Fibroblast of the aortic adventitia (primary cell): ENCODE results near the gene LRPAP1. TPM values are rescaled to one million over a fixed set of nuclear protein-coding genes. Genes with fewer than 3 reads are reported as not detected.

ENCODE experiments used
- DNase-seq: peaks from one replicate; pipeline ENCODE4 v3.0.0-alpha.2; 2010; ENCODE audit warnings: low read depth
- H3K4me3 ChIP-seq: 2 replicates; pipeline ENCODE4 v1.5.1; 2011; ENCODE audit warnings: low read depth, mild to moderate bottlenecking, control low read depth, low read length, moderate library complexity
- total RNA-seq: library from RNA; depleted of rRNA; stranded (reverse); fragments of >200 nt; gene quantifications from 2 replicates; pipeline ENCODE4 v1.2.3, GENCODE V29; 2012; ENCODE audit warnings: low replicate concordance
- TF ChIP-seq, protein P1 (sequence below): IDR thresholded peaks from 2 replicates; pipeline ENCODE4 v1.5.1; 2011; ENCODE audit warnings: mild to moderate bottlenecking, low read length, control low read depth, inconsistent platforms; ENCODE audit not compliant: insufficient read depth

LRPAP1 gene
- total RNA-seq, 1 donor = 61.0 TPM

DNA sequence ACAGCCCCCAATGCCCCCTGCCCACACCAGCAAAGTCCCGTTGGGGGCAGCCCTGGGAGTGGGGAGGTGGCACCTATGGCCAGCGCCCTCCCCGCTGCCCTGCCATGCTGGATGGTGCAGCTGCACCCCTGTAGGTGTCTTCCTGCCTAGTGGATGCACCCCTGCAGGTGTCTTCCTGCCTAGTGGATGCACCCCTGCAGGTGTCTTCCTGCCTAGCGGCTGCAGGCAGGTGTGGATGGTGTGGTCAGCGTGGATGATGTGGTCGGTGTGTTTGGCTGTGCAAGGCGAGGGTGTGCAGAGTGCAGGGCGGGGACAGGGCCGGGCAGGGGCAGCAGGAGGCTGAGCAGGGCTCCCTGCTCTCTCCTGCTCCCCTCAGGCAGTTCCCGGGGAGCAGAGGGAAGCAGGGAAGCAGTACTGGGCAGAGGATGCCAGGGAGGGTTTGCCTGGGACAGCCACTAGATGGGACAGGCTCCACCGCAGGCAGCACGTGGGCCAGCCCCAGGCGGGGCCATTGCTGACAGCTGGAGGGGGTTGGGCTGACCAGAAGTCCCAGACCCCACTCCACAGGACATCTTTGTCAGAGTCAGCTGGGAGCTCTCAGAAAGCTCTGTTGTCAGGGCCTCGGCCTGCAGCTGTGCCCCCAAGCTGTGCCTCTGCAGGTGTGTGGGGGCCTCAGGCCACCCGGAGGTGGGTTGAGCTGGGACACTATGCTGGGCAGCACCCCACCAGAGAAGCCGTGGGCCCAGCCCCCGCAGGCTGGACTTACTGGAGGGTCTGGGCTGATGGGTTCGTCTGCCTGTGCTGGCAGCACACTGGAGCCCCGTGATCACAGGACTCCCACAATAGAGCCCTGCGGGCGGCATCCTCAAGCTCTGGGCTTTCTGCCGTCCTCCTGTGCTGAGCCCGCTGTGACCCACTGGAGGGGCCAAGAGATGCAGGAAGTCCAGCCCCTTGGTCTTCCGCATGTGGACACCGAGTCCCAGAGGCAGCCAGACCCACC, 45.4 kb downstream of the LRPAP1 start:
- TF ChIP-seq, protein P1, sequence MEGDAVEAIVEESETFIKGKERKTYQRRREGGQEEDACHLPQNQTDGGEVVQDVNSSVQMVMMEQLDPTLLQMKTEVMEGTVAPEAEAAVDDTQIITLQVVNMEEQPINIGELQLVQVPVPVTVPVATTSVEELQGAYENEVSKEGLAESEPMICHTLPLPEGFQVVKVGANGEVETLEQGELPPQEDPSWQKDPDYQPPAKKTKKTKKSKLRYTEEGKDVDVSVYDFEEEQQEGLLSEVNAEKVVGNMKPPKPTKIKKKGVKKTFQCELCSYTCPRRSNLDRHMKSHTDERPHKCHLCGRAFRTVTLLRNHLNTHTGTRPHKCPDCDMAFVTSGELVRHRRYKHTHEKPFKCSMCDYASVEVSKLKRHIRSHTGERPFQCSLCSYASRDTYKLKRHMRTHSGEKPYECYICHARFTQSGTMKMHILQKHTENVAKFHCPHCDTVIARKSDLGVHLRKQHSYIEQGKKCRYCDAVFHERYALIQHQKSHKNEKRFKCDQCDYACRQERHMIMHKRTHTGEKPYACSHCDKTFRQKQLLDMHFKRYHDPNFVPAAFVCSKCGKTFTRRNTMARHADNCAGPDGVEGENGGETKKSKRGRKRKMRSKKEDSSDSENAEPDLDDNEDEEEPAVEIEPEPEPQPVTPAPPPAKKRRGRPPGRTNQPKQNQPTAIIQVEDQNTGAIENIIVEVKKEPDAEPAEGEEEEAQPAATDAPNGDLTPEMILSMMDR = no peak
- no peak overlapping the region for H3K4me3 ChIP-seq
- no peak for DNase-seq

DNA sequence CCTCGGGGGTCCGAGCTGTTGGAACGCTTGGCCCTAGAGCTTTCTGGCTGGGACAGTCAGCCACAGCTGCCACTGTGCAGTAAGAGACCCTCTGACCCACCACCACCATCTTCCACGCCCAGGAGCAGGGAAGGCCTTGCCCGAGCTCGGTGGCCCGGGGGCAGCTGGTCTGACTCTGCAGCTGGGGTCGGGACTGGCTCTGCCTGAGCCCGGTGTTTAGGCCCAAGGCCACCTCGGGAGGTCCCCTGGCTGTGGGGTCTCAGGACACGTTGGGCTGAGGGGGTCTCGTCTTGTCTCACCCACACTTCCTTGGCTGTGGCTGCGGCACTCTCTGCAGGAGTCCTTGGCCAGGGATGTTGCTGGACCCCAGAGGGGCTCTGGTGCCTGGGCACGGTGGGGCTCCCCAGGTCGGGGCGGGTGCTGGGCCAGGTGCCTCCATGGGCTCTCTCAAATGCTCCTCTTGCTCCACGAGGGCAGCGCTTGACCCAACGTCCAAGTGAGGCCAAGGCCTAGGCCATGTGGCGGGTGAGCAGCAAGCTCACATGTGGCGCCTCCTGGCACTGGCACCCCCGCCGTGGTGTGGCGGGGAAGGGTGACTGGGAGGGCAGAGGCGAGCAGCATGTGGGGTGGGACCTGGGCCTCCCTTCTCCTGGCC, 46.2 kb downstream of the LRPAP1 start:
- TF ChIP-seq, protein P1 = no peak
- DNase-seq = no peak
- H3K4me3 ChIP-seq = no peak overlapping the region

DNA sequence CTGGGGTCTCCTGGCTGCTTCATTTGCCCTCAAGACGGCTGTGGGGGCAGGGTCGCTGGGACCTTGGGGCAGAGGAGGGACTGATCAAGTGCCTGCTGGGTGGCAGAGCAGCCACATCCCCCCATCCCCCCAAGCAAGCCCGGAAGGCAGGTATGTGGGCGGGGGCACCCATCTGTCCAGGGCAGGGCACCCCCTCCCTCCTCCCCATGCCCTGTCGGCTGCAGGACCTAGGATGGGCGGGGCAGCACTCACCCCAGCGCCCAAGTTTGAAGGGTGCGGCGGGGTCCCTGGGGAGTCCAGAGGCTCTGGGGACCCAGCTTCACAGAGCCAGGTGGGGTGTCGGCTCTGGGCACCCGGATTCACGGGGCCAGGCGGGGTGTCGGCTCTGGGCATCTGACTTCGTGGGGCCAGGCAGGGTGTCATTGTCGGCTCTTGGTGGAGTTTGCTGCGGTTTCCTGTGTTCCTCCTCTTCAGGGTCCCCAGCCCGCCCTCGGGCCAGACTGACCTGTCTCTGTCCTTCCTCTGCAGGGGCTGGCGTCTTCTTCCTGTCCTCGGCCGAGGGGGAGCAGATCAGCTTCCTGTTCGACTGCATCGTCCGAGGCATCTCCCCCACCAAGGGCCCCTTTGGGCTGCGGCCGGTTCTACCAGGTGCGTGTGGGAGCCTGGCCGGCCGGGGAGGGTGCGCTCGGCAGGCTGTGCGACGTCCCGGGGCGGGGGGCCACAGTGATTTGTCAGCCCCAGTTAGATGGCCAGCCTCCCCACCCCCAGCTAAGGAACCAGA, 47.0 kb downstream of the LRPAP1 start:
- TF ChIP-seq, protein P1 = no peak
- H3K4me3 ChIP-seq = no peak overlapping the region
- DNase-seq = no peak

DNA sequence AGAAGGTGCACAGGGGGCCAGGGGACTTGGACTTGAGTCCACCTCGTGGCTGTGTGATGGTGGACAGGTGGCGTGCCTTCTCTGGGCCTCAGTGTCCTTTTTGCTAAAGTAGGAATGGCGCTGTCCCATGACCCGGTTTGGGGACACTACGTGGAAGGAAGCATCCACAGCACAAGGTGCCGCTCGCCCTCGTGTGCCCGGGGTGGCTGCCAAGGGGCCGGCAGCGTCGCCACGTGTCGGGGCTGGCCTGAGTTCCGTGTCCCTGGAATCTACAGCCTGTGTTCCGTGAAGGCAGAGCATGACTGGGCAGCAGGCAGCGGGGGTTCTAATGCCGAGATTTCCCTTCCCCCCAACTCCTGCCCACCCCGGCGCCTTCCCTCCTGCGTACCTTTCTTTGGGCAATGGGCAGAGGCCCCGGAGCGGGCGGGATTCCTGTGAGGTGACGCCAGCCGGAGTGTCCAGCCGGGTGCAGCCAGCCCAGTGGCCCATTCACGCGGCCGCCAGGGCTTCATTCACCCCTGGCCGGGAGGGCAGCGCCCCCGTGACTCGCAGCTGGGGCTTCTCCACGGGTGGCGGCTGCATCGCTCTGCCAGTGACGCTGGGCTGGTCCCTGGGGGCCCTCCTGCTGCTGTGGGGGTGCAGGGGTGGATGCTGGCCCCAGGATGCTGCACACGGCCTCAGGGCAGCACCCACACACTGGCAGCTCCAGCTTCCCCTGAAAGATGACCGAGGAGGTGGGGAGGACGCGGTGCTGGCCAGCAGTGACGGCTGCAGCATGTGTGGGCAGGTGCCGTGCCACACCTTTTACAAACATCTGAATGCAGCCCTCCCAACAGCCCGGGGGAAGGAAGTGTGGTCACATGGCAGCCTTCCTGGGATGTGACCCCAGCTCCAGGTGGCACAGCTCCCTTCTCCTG, 47.9 kb downstream of the LRPAP1 start:
- DNase-seq = no peak
- H3K4me3 ChIP-seq = no peak overlapping the region
- TF ChIP-seq, protein P1 = no peak

DNA sequence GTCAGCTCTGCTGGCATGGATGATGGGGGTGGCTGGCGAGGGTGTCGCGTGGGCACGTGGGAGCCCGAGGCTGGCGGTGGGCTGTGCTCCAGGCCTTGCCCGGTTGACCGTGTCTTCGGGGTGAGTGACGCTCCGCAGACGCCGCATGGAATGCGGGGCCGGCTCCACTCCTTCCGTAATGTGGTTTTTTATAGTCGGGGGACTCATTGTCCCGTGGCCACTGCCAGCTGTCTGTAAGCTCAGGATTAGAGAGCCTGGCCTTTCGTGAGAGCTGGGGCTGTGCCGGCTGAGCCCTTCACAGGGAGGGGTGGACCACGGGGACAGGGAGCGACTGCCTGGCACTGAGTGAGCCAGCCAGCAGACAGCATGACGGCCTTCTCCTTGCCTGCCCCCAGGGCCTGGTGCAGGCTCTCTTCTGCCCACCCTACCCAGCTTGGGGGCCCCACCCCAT, 48.7 kb downstream of the LRPAP1 start:
- TF ChIP-seq, protein P1 = no peak
- peak; percentile 7 for DNase-seq
- no peak overlapping the region for H3K4me3 ChIP-seq
